GM12878 (cell line): Measurements from ENCODE around the gene ANKIB1. TPM values are rescaled to one million over a fixed set of nuclear protein-coding genes. Genes with fewer than 3 reads are reported as not detected.

Experiments used
- ATAC-seq: fragments of 200-7000 bp; cut with Tn5 transposase; 3 replicates; pipeline ENCODE4 v1.9.1; 2020; ENCODE audit warnings: mild to moderate bottlenecking, moderate library complexity
- BruUV-seq: library from RNA; stranded (reverse); fragments of 400-500 nt; replicated peaks from 2 replicates; lab custom pipeline; 2021; lab: Mats Ljungman, UMichigan
- CTCF ChIA-PET: fragments of 300-600 bp; sonication (Branson Sonifier 250); formaldehyde crosslinking; extraction: SDS; loops from one replicate; lab custom pipeline; 2021; ENCODE audit warnings: inconsistent platforms; lab: Yijun Ruan, JAX
- POLR2A ChIA-PET: fragments of 350-600 bp; formaldehyde crosslinking; extraction: SDS; loops from one replicate; lab custom pipeline; 2021; ENCODE audit warnings: inconsistent platforms; lab: Charles Lee
- RAD21 ChIA-PET: fragments of 300-600 bp; sonication (Branson Sonifier 250); formaldehyde crosslinking; loops from one replicate; lab custom pipeline; 2023; ENCODE audit warnings: antibody characterized with exemption; ENCODE audit not compliant: unreplicated experiment; lab: Charles Lee
- SMC1A ChIA-PET: fragments of 300-600 bp; sonication (Branson Sonifier 250); formaldehyde crosslinking; loops from one replicate; lab custom pipeline; 2023; ENCODE audit not compliant: unreplicated experiment, uncharacterized antibody; lab: Charles Lee
- DNase-seq: peaks from one replicate; pipeline ENCODE4 v3.0.0-alpha.2; 2011; ENCODE audit warnings: low read depth, low spot score
- FAIRE-seq: peaks from 3 replicates; lab custom pipeline; 2011; peaks lifted over from hg19 to GRCh38; lab: Jason Lieb, UNC
- H2AFZ ChIP-seq: 2 replicates; pipeline ENCODE4 v1.6.0; 2011; ENCODE audit warnings: low read depth, low read length, control low read depth; ENCODE audit not compliant: control insufficient read depth
- H3K27ac ChIP-seq: 2 replicates; pipeline ENCODE4 v1.5.1; 2011; ENCODE audit warnings: control low read depth; ENCODE audit not compliant: control insufficient read depth, insufficient read depth
- H3K27me3 ChIP-seq, 2 experiments: replicated peaks in 1 of 2; 2 replicates each; pipeline versions ENCODE4 v1.6.0 to v1.6.1; 2011; ENCODE audit warnings: low read length in 1 of 2; ENCODE audit not compliant: control insufficient read depth in 2 of 2, insufficient read depth in 2 of 2
- H3K36me3 ChIP-seq, 2 experiments: 2 replicates each; pipeline ENCODE4 v1.5.1; 2011; ENCODE audit warnings: low read length in 1 of 2; ENCODE audit not compliant: control insufficient read depth in 2 of 2, insufficient read depth in 2 of 2
- H3K4me1 ChIP-seq: 2 replicates; pipeline ENCODE4 v1.6.1; 2011; ENCODE audit warnings: mild to moderate bottlenecking, low read length, moderate library complexity, mixed read lengths; ENCODE audit not compliant: control insufficient read depth, insufficient read depth
- H3K4me2 ChIP-seq: 2 replicates; pipeline ENCODE4 v1.6.0; 2011; ENCODE audit warnings: control low read depth; ENCODE audit not compliant: control insufficient read depth, insufficient read depth
- H3K4me3 ChIP-seq: fragments of 200-600 bp; sonication (generic); 2 replicates; pipeline ENCODE4 v1.5.1; 2016
- H3K79me2 ChIP-seq: 2 replicates; pipeline ENCODE4 v1.6.0; 2011; ENCODE audit warnings: low read length; ENCODE audit not compliant: control insufficient read depth, insufficient read depth
- H3K9ac ChIP-seq: 2 replicates; pipeline ENCODE4 v1.8.0; 2011; ENCODE audit warnings: low read length, control low read depth, mixed read lengths; ENCODE audit not compliant: control insufficient read depth, insufficient read depth
- H3K9me3 ChIP-seq: replicated peaks from 3 replicates; pipeline ENCODE4 v1.5.1; 2011; ENCODE audit warnings: mild to moderate bottlenecking, low read length; ENCODE audit not compliant: control insufficient read depth, insufficient read depth
- H4K20me1 ChIP-seq: 2 replicates; pipeline ENCODE4 v1.6.0; 2011; ENCODE audit not compliant: control insufficient read depth, insufficient read depth
- BRCA1 ChIP-seq: IDR thresholded peaks from 2 replicates; pipeline ENCODE4 v1.6.1; 2011; ENCODE audit warnings: low read depth, low read length, improper control_type of control experiment
- CUX1 ChIP-seq: IDR thresholded peaks from 2 replicates; pipeline ENCODE4 v1.6.1; 2012; ENCODE audit warnings: improper control_type of control experiment, low read depth, low read length; ENCODE audit not compliant: insufficient replicate concordance
- GATAD2B ChIP-seq: fragments of 450-650 bp; conservative IDR thresholded peaks from 2 replicates; pipeline ENCODE4 v1.6.1; 2017; ENCODE audit warnings: low read depth, mild to moderate bottlenecking, moderate library complexity
- JUNB ChIP-seq: IDR thresholded peaks from 2 replicates; pipeline ENCODE4 v1.6.1; 2016; ENCODE audit warnings: antibody characterized with exemption, mild to moderate bottlenecking
- NBN ChIP-seq: fragments of 450-650 bp; IDR thresholded peaks from 2 replicates; pipeline ENCODE4 v1.6.1; 2016
- NFIC ChIP-seq: IDR thresholded peaks from 2 replicates; pipeline ENCODE4 v1.6.1; 2012; ENCODE audit warnings: low read depth, mild to moderate bottlenecking, inconsistent platforms, low read length, moderate library complexity
- NR2C2 ChIP-seq: IDR thresholded peaks from 2 replicates; pipeline ENCODE4 v1.6.1; 2011; ENCODE audit warnings: borderline replicate concordance, low read depth; ENCODE audit not compliant: control insufficient read depth, insufficient read length
- RELB ChIP-seq: fragments of 450-650 bp; IDR thresholded peaks from 2 replicates; pipeline ENCODE4 v1.6.1; 2017; ENCODE audit warnings: low read depth, mild to moderate bottlenecking, moderate library complexity
- SIX5 ChIP-seq: IDR thresholded peaks from 2 replicates; pipeline ENCODE4 v1.6.1; 2011; ENCODE audit warnings: mild to moderate bottlenecking, low read depth, low read length, moderate library complexity; ENCODE audit not compliant: severe bottlenecking
- WGBS: methylation state at CpG from one replicate; pipeline ENCODE4 v1.1.6; 2016; ENCODE audit warnings: low lambda C conversion rate; ENCODE audit not compliant: insufficient replicate concordance, insufficient coverage; ENCODE audit errors: missing lambda C conversion rate; 5-methylcytosine and 5-hydroxymethylcytosine counted together
- in situ Hi-C: fragments of 300-500 bp; cut with MboI; formaldehyde crosslinking; loops from 9 replicates; pipeline ENCODE4 v1.14.3; 2018; ENCODE audit warnings: mixed read lengths
- intact Hi-C: fragments of 100-400 bp; cut with micrococcal nuclease; formaldehyde crosslinking; loops from one replicate; pipeline ENCODE4 v1.14.2; 2022; ENCODE audit not compliant: unreplicated experiment
- polyA plus RNA-seq, 11 experiments: library from polyadenylated mRNA; depleted of rRNA in 4 of 11; unstranded in 6 of 11; stranded (reverse) in 5 of 11; fragments of >200 nt; fragmentation: Nextera tagmentation in 4 of 11; fragmentation: Illumina TruSeq in 1 of 11; extraction: Ambion mirVana in 4 of 11; extraction: Trizol in 1 of 11; gene quantifications; 1 replicate in 1 of 11; 2 replicates in 10 of 11; pipeline versions ENCODE4 v1.2.1 to v1.2.3, GENCODE V29; 2011 to 2016; ENCODE audit warnings: inconsistent platforms in 2 of 11, missing spikeins in 2 of 11, low read depth in 1 of 11
- total RNA-seq, 4 experiments: library from RNA; depleted of rRNA in 3 of 4; stranded (reverse); fragments of >200 nt in 3 of 4; fragmentation: Illumina TruSeq in 1 of 4; extraction: Trizol in 1 of 4; gene quantifications; 2 replicates each; pipeline versions ENCODE4 v1.2.1 to v1.2.3, GENCODE V29; 2013 to 2021
- TF ChIP-seq, protein P1 (sequence below): fragments of 450-650 bp; IDR thresholded peaks from 2 replicates; pipeline ENCODE4 v1.6.1; 2017; ENCODE audit warnings: borderline replicate concordance
- TF ChIP-seq, protein P2 (sequence below): fragments of 450-650 bp; IDR thresholded peaks from 2 replicates; pipeline ENCODE4 v1.6.1; 2017; ENCODE audit warnings: mild to moderate bottlenecking, moderate library complexity

Gene ANKIB1
- total and polyA plus RNA-seq, 10 of the 15 experiments (the other 5 are each of a cell fraction or from before 2014, with no cell fraction given) = 9.0 to 54.0 (median 21.9) TPM

- intact Hi-C loops = no loop called here
- H3K27me3 ChIP-seq = no peaks in the 10 kb centered on the region
- no peaks in the 10 kb centered on the region for H4K20me1 ChIP-seq
- H3K9ac ChIP-seq = no peak overlapping the region
- RAD21 ChIA-PET = no interaction called here
- no peak for TF ChIP-seq NBN
- TF ChIP-seq BRCA1 = no peak
- TF ChIP-seq JUNB = no peak
- TF ChIP-seq SIX5 = no peak
- TF ChIP-seq GATAD2B = no peak
- TF ChIP-seq NR2C2 = no peak
- TF ChIP-seq NFIC = no peak
- TF ChIP-seq RELB = no peak
- no peak for TF ChIP-seq CUX1
- TF ChIP-seq, protein P1, sequence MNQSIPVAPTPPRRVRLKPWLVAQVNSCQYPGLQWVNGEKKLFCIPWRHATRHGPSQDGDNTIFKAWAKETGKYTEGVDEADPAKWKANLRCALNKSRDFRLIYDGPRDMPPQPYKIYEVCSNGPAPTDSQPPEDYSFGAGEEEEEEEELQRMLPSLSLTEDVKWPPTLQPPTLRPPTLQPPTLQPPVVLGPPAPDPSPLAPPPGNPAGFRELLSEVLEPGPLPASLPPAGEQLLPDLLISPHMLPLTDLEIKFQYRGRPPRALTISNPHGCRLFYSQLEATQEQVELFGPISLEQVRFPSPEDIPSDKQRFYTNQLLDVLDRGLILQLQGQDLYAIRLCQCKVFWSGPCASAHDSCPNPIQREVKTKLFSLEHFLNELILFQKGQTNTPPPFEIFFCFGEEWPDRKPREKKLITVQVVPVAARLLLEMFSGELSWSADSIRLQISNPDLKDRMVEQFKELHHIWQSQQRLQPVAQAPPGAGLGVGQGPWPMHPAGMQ = no peak
- TF ChIP-seq, protein P2, sequence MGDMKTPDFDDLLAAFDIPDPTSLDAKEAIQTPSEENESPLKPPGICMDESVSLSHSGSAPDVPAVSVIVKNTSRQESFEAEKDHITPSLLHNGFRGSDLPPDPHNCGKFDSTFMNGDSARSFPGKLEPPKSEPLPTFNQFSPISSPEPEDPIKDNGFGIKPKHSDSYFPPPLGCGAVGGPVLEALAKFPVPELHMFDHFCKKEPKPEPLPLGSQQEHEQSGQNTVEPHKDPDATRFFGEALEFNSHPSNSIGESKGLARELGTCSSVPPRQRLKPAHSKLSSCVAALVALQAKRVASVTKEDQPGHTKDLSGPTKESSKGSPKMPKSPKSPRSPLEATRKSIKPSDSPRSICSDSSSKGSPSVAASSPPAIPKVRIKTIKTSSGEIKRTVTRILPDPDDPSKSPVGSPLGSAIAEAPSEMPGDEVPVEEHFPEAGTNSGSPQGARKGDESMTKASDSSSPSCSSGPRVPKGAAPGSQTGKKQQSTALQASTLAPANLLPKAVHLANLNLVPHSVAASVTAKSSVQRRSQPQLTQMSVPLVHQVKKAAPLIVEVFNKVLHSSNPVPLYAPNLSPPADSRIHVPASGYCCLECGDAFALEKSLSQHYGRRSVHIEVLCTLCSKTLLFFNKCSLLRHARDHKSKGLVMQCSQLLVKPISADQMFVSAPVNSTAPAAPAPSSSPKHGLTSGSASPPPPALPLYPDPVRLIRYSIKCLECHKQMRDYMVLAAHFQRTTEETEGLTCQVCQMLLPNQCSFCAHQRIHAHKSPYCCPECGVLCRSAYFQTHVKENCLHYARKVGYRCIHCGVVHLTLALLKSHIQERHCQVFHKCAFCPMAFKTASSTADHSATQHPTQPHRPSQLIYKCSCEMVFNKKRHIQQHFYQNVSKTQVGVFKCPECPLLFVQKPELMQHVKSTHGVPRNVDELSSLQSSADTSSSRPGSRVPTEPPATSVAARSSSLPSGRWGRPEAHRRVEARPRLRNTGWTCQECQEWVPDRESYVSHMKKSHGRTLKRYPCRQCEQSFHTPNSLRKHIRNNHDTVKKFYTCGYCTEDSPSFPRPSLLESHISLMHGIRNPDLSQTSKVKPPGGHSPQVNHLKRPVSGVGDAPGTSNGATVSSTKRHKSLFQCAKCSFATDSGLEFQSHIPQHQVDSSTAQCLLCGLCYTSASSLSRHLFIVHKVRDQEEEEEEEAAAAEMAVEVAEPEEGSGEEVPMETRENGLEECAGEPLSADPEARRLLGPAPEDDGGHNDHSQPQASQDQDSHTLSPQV = no peak
- TF ChIP-seq, all 136 proteins: peak for 0
- Histone ChIP-seq H3K4me3 (no peak overlapping the region), H3K4me2 (no peak overlapping the region), H3K4me1 (no peaks in the 10 kb centered on the region), H3K9me3 (no peaks in the 10 kb centered on the region), H2AFZ (no peak overlapping the region), H3K79me2 (no peaks in the 10 kb centered on the region), H3K36me3 (peaks cover 0 to 3% of the 10 kb centered on the region in 2 experiments; a peak in 2 of 4 replicates), H3K27ac (no peak overlapping the region)
- FAIRE-seq (no peak), DNase-seq (no peak), ATAC-seq (no peak)
- ChIA-PET SMC1A (no interaction called here), CTCF (interaction anchor here (0.8 to 1.0 kb wide), 3 partner anchors 25 to 143 kb away, joined by 3 to 4 read pairs (median 3); no protein-coding TSS in a partner anchor), POLR2A (no interaction called here)
- BruUV-seq = no TSS peak
- in situ Hi-C loops = no loop called here
- WGBS = 95% methylated on average over 5 of the region's 5 CpGs
These were observed 145.3 kb downstream of the ANKIB1 start for GRCh38 chr7:92391071-92391470.
